COR-L47 (cell line): ENCODE results near the gene CMSS1.

Experiments
- DNase-seq: peaks from one replicate; lab custom pipeline; 2025; lab: John Stamatoyannopoulos, UW

CMSS1 gene

DNA sequence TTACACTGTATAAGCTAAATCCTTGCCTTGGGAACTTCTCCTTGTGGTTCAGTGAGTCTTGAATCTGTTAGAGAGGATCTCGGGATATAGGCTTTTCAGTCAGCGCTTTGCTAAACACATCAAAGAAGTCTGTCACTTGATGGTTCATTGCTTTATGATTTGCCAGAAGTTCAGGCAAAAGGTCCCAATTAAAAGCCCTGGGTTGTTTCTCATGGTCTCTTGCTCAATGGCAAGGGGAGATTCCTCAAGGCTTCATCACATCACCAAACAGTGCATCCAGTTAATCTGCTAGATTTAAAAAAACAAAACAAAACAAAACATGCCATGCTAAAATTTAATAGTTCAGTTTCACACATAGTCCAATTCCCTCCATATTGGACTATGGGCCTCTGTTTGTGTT is 181.9 kb downstream of the CMSS1 start:
- no peak for DNase-seq

DNA sequence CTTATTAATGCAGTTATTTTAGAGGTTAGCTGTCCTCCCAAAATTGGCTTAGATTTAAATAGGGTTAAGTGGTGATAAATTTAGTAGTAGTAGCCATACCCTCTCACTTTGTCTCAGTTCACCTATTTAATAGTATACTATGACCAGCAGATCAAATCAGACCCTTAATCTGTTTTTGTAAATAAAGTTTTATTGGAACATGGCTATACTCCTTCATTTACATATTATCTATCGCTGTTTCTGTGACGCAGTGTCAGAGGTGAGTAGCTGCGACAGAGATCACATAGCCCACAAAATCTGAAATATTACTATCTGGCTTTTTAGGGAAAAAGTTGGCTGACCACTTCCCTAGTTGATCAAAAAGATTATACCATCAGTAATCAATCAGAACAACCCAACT is 183.4 kb downstream of the CMSS1 start:
- no peak for DNase-seq

DNA sequence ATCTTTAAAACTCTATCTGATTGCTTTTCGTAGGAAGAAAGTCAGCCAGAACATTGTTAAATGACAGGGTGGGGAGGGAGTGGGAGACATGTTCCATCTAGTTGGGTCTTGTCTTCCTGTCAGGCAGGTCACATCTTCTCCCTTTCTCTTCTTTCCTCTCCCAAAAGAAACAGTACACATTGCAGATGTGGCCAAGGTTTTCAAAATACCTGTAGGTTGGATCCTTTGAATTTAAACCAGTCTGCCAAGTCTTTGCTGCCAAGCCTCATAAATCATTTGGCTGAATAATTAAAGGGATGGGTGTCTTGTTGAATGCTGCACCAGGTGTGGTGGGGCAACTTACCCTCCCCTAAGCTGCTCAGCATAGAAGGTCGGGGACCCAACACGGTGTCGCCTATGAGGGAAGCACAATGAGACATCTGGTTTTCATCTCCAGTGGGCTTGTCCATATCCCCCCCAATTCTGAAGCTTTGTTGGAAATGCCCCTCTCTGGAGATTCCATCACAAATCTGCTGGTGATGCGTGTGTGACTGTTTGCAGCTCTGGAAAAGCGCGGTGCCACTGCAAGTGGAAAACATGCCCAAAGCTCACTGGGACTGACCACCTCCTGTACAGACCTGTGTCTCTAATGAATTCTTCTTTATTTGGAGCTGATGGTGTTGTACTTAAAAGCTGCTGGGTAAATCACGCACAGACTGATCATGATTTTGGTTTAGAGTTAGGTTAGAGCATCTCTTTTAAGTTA is 184.0 kb downstream of the CMSS1 start:
- DNase-seq, result peak; percentile 87

DNA sequence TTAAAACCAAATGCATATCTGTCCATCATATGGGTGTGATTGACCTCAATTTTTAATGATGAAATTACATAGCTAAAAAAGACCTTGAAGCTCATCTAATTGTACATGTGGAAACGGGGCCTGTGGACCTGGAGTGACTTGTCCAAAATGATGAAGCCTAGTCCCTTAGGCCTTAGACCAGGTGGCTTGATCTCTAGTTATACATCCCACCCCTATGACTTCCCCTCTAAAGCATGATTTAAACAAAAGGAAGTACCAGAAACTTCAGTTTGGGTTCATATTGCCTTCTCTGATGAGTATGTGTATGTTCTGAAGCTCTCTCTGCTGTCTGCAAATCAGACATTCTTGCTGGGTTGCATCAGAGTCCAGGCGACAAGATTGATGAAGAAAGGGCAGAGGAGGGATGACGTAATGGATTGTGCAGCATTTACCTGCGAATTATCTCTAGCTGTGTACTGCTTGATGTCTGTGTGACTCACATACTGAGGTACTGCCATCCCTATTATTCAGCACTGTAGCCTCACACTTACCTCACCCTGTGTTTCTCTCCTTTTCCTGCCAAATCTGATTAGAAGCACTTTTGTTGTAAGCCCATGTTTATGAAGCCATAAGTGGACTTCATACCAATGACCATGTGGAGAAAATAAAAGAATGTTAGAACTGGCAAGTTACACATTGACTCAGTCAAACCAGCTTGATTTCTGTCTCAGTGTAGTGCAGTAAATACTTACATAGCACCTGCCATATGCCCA is 185.1 kb downstream of the CMSS1 start:
- DNase-seq, result peak; percentile 75

GRCh38 chr3:100003609-100004503 is 186.2 kb downstream of the CMSS1 start:
- DNase-seq, result no peak

- DNase-seq, result no peak
Measured at GRCh38 chr3:100004931-100005330, 187.3 kb downstream of the CMSS1 start.

DNA sequence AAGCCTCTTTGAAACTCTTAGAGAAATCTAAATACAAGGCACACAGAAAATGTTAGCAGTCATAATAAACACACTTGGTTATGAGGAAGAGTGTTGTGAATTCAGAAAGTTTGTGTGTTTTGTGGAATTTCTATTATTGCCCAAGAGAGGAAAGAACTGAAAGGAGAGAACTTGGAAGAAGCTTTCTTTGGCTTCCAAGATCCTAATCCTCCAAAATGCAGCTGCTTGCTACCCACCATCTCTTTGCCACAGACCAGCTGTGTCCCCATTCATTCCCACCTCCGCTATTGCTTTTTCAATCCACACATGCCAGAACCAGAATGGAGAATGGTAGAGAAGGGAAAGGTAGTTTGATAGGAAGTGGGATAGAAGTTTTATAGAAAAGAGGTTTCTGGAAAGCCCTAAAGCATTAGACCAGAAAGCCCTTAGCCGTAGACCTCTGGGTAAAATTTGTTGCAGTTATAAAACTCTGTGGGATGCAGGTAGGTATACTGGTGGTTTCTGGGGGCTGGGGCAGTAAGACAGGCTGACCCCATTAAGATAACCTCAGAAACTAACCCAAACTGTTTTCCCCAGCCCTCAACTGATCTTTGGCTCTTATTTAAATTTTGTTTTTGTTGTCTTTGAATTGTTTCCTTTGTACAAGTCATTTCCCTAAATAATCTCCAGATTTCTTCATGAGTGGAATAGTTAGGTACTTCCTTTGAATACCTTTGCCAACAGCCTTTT is 188.2 kb downstream of the CMSS1 start:
- DNase-seq, result no peak

- DNase-seq, result no peak
Measured at GRCh38 chr3:100006570-100007271, 189.1 kb downstream of the CMSS1 start.

DNA sequence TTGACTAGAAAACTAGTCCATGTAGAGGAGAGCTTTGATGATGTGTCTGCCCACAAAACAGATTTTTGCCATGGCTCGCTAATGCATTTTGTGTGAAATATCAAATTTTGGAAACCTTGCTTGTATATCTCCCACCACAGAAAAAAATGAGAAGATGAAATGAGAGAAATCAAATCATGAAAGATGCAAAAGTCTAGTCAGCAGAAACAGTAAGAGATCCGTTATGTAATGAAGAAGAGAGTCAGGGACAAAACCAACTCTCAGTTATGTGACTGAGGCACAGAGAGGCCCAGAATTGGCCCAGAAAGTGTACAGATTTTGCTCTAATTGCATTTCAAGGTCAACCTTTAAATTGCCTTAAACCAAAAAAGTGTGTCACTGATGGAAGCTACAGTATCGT is 189.7 kb downstream of the CMSS1 start:
- DNase-seq, result no peak

GRCh38 chr3:100008081-100008698 is 190.5 kb downstream of the CMSS1 start:
- peak; percentile 53 for DNase-seq

DNA sequence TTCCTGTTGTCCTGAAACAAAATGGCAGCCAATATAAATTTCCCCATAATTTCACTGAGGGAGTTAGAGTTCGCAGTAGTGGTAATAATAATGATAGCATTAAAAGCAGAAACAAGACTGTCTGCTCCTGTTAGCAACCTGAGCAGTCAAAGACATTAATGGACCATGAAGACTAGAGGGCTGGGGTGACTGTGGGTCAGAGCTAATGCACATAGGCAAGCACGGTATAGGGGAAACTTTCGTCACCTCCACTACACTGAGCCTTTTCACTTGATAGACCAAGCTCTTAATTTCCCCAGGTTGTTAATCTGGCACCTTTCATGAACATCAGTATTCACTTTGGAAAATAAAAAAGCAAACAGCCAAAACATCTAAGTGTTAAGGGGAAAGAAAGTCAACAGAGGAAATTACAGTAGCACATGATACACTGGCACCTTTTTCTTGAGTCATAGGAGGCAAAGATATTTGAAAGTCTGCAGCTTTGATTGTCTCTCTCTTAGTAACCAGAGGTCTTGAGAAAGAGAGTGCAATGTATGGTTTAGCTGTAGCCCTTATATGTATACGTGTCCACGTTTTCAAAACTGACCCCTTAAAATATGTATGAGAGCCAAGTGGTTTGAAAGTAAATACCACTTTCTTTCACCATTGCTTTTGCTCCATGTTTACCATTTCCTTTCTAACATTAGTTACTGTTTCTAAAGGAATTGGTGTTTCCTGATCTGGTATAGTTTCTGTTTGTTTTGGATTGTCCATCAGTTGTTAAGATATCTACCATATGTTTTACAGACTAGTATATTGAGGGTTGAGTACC is 191.8 kb downstream of the CMSS1 start:
- DNase-seq, result no peak

GRCh38 chr3:100010087-100010417 is 192.4 kb downstream of the CMSS1 start:
- no peak for DNase-seq

DNA sequence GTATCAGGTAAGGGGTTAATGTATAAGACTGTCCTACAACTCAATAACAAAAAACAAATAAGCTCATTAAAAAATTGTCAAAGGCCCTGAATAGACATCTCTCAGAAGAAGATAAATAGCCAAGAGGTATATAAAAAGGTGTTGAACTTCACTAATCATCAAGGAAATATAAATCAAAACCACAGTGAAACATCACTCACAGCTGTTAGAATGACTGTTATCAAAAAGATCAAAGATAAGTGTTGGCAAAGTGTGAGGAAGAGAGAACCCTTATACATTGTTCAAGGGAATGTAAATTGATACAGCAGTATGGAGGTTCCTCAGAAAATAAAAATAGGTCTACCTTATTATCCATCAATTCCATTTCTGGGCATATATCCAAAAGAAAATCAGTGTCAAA is 201.1 kb downstream of the CMSS1 start:
- DNase-seq, result no peak

DNA sequence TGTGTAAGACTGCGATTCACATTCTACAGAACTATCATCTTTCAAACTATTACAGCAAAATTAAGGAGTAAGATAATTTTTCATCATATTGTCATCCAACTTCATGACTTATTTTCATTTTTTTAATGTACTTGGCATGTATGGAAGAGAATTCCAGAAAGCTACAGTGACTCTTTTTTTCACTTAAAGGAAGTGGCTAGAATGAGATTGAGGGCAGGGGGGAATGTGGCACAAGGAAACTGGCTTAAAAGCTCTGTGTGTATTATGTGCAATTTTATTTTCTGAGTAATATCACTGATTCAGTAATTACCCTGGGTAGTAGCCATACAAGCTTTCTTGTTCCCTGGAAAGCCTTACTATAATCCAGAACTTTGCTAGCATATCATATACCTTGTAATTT is 202.1 kb downstream of the CMSS1 start:
- DNase-seq, result no peak

- no peak for DNase-seq
Measured at GRCh38 chr3:100020876-100021644, 203.4 kb downstream of the CMSS1 start.

GRCh38 chr3:100022506-100022905 is 204.8 kb downstream of the CMSS1 start:
- DNase-seq, result no peak

GRCh38 chr3:100023150-100023549 is 205.5 kb downstream of the CMSS1 start:
- peak; percentile 64 for DNase-seq

DNA sequence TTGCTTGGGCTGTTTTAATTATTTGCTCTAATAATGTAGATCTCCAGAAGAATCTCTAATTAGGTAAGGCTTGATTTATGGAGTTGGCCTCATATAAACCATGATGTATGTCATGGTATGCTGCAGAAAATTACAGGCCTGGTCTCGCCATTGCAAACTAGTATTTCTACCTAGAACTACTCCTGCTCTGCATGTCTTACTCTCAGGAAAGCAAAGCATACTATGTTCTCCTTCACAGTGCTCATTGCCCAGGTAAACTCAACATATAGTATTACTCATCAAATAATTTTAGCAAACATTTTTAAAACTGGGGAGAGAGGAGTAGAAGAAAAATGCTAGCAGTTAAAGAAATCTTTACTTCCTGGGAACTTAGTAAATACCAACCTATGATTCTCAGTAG is 205.9 kb downstream of the CMSS1 start:
- no peak for DNase-seq
